Activated CD8-positive, alpha-beta T cell treated with anti-CD3 and anti-CD28 coated beads for 36 hours (primary cell): ENCODE results near the gene IGFN1. TPM values are rescaled to one million over a fixed set of nuclear protein-coding genes. Genes with fewer than 3 reads are reported as not detected.

ENCODE experiments used
- ATAC-seq: fragments of 200-7000 bp; cut with Tn5 transposase; one replicate; pipeline ENCODE4 v1.10.0; 2021; ENCODE audit warnings: mild to moderate bottlenecking, moderate library complexity
- CTCF ChIA-PET: fragments of 350-600 bp; sonication (Branson Sonifier 250); formaldehyde crosslinking; loops from one replicate; lab custom pipeline; 2021; ENCODE audit warnings: antibody characterized with exemption; lab: Charles Lee
- POLR2A ChIA-PET: fragments of 350-600 bp; sonication (Branson Sonifier 250); formaldehyde crosslinking; loops from one replicate; lab custom pipeline; 2021; ENCODE audit warnings: antibody characterized with exemption; lab: Charles Lee
- DNase-seq: peaks from one replicate; pipeline ENCODE4 v3.0.0-alpha.2; 2020
- H3K27ac Mint-ChIP-seq: one replicate; pipeline ENCODE4 v1.8.0; 2021; ENCODE audit warnings: mild to moderate bottlenecking, mixed read lengths
- H3K27me3 Mint-ChIP-seq: one replicate; pipeline ENCODE4 v1.8.0; 2021; ENCODE audit warnings: mixed read lengths
- H3K36me3 Mint-ChIP-seq: one replicate; pipeline ENCODE4 v1.8.0; 2021; ENCODE audit warnings: low read depth, mixed read lengths
- H3K4me1 Mint-ChIP-seq: one replicate; pipeline ENCODE4 v1.8.0; 2021; ENCODE audit warnings: low read depth, mixed read lengths
- H3K4me3 Mint-ChIP-seq: one replicate; pipeline ENCODE4 v1.8.0; 2021; ENCODE audit warnings: mild to moderate bottlenecking, moderate library complexity, mixed read lengths
- H3K9me3 Mint-ChIP-seq: one replicate; pipeline ENCODE4 v1.8.0; 2021; ENCODE audit warnings: mixed read lengths
- intact Hi-C: fragments of 100-400 bp; cut with micrococcal nuclease; formaldehyde crosslinking; loops from one replicate; pipeline ENCODE4 v1.10.0; 2022
- total RNA-seq, 2 experiments: library from RNA; stranded (reverse); gene quantifications; one replicate each; pipeline ENCODE4 v1.2.3, GENCODE V29; 2021
- TF ChIP-seq, protein P1 (sequence below): fragments of 200-600 bp; IDR thresholded peaks from one replicate; pipeline ENCODE4 v1.8.0; 2022; ENCODE audit warnings: antibody characterized with exemption, mild to moderate bottlenecking

IGFN1 gene
- total RNA-seq, 2 experiments from 2014 or later: not detected

GRCh38 chr1:201277441-201277840, 86.8 kb downstream of the IGFN1 start:
- no peaks in the 10 kb centered on the region for H3K9me3 Mint-ChIP-seq
- ATAC-seq (no peak), DNase-seq (no peak)
- H3K36me3 Mint-ChIP-seq: no peaks in the 10 kb centered on the region
- ChIA-PET POLR2A (no interaction called here), CTCF (no interaction called here)
- H3K27me3 Mint-ChIP-seq: peaks cover 12% of the 10 kb centered on the region
- no peak overlapping the region for H3K4me3 Mint-ChIP-seq
- intact Hi-C loops: no loop called here
- no peak overlapping the region for H3K27ac Mint-ChIP-seq
- TF ChIP-seq, protein P1, sequence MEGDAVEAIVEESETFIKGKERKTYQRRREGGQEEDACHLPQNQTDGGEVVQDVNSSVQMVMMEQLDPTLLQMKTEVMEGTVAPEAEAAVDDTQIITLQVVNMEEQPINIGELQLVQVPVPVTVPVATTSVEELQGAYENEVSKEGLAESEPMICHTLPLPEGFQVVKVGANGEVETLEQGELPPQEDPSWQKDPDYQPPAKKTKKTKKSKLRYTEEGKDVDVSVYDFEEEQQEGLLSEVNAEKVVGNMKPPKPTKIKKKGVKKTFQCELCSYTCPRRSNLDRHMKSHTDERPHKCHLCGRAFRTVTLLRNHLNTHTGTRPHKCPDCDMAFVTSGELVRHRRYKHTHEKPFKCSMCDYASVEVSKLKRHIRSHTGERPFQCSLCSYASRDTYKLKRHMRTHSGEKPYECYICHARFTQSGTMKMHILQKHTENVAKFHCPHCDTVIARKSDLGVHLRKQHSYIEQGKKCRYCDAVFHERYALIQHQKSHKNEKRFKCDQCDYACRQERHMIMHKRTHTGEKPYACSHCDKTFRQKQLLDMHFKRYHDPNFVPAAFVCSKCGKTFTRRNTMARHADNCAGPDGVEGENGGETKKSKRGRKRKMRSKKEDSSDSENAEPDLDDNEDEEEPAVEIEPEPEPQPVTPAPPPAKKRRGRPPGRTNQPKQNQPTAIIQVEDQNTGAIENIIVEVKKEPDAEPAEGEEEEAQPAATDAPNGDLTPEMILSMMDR: no peak
- no peaks in the 10 kb centered on the region for H3K4me1 Mint-ChIP-seq

Other genes starting within 250 kb of the IGFN1 start
- 10 to 100 TPM; 93.5 to 94.0 TPM for gene KIF21B, start 167.1 kb upstream of the IGFN1 start, total RNA-seq
- not detected for gene CACNA1S, start 78.4 kb upstream of the IGFN1 start, total RNA-seq
- under 1 TPM; 0.29 to 0.36 TPM for gene ASCL5, start 63.6 kb upstream of the IGFN1 start, total RNA-seq
- gene TMEM9, start 36.4 kb upstream of the IGFN1 start, total RNA-seq: 10 to 100 TPM; 28.7 to 30.6 TPM
- gene PKP1, start 92.7 kb downstream of the IGFN1 start, total RNA-seq: not detected
- not detected for gene TNNT2, start 186.9 kb downstream of the IGFN1 start, total RNA-seq
- gene LAD1, start 208.5 kb downstream of the IGFN1 start, total RNA-seq: not detected
- not detected for gene TNNI1, start 230.9 kb downstream of the IGFN1 start, total RNA-seq